NCI-H526 (cell line): ENCODE results near the gene CHST1.

Experiments
- DNase-seq, 2 experiments: peaks; one replicate each; lab custom pipeline; 2025; lab: John Stamatoyannopoulos, UW

Gene CHST1

DNA sequence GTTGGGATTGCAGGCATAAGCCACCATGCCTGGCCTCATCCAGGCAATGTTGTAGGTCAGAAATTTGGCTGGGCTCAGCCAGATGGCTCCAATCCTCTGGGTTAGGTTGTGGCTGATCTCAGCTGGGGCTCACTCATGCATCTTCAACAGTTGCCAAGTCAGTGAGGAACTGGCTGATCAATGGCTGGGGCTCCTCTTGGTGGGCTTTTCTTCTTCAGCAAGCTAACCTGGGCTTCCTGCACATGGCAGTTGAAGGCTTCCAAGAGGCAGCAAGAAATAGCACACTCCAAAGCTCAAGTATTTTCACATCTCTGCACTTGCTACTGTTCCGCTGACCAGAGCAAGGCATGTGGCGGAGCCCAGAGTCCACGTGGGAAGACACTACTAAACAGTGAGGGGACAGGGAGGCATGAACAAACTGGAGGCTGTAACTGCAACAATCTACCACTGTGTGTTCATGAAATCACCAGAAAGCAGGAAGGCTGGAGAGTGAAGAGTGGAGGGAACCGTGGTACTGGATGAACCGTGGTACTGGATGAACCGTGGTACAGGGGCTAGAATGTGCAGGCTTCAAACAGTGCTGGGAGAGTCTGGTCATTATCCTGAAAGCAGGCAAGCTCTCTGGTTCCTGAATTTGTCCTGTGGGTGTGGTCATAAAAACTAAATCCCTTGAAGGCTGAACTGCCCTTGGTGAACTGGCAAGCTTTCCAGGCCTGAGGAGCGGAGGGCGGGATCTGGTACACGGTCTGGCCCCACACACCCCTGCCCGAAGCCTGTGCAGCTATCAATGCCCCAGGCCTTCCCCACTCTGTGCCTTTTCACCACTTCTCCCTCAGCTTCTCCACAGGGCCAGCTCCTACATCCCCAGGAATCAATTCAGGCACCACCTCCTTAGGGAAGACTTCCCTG, 20.2 kb downstream of the CHST1 start:
- no peak for DNase-seq

- DNase-seq, result no peak
These were observed 21.7 kb downstream of the CHST1 start for GRCh38 chr11:45643598-45644260.

DNA sequence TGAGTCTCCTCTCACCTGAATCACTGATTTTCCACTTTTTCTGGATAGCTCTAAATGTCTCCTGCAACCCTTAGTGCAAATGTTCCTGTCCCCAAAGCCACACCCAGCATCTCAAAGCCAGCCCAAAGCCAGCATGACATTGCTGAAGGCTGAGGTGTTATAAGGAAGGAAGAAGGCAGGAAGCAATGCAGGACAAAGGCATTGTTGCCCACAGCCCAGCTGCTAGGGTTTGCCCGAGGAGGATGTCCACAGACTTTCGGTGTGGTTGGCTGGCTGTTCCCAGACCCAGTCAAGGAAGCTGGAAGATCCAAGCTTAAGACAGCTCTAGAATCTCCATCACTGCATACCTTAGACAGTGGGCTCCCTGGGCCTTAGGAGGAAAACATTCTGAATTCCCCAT, 23.5 kb downstream of the CHST1 start:
- no peak for DNase-seq

DNA sequence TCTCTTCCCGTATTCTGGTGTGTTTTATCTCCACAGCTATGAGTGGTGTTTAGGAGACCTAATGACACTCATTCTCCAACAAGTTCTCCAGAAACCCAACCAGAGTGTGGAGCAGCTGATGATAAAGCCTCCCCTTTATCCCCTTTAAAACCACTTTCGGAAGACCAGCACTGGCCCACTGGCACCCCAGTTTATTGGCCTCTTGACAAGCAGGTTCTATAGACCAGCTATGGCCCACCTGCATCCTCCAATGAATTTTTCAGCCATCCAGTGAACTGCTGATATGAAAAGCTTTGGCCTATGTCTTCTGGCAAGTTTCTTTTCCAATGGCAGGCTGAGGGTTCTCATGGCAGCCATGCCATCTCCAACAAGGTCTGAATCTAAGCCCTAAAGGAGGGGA, 27.4 kb downstream of the CHST1 start:
- DNase-seq, result no peak

DNA sequence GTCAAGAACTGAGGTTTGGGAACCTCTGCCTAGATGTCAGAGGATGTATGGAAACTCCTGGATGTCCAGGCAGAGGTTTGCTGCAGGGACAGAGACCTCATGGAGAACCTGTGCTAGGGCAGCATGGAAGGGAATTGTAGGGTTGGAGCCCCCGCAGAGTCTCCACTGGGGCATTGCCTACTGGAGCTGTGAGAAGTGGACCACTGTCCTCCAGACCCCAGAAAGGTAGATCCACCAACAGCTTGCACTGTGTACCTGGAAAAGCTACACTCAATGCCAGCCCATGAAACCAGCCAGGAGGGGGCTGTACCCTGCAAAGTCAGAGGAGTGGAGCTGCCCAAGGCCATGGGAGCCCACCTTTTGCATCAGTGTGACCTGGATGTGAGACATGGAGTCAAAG, 29.5 kb downstream of the CHST1 start:
- no peak for DNase-seq

- DNase-seq, result no peak
These were observed 39.8 kb downstream of the CHST1 start for GRCh38 chr11:45625611-45626010.

GRCh38 chr11:45624095-45624494, 41.3 kb downstream of the CHST1 start:
- DNase-seq, result no peak

DNA sequence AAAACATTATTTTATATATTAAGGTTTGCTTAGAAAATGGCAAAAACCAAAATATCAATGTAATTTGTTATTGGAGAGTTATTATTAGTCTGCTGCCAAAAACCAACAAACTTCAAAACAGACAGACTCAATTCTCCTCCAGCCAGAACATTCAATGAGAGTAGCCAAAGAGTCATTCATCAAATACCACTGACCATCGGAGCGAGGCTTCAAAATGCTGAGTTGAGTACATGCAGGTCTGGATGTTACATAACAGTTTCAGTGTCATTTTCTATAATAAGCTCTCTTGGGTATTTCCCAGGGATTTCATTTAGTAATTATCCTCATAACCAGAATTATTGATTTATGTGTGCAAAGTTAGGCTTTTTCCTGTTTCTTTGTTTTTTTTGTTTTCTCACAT, 42.6 kb downstream of the CHST1 start:
- no peak for DNase-seq

- no peak for DNase-seq
These were observed 43.1 kb downstream of the CHST1 start for GRCh38 chr11:45622283-45622682.

GRCh38 chr11:45621588-45621987, 43.8 kb downstream of the CHST1 start:
- no peak for DNase-seq

GRCh38 chr11:45620243-45620642, 45.2 kb downstream of the CHST1 start:
- DNase-seq, result no peak

- DNase-seq, result no peak
These were observed 46.5 kb downstream of the CHST1 start for GRCh38 chr11:45618897-45619296.

GRCh38 chr11:45617871-45618601, 47.4 kb downstream of the CHST1 start:
- DNase-seq, result no peak

GRCh38 chr11:45616802-45617549, 48.4 kb downstream of the CHST1 start:
- no peak for DNase-seq

GRCh38 chr11:45615182-45615792, 50.1 kb downstream of the CHST1 start:
- DNase-seq, result no peak

DNA sequence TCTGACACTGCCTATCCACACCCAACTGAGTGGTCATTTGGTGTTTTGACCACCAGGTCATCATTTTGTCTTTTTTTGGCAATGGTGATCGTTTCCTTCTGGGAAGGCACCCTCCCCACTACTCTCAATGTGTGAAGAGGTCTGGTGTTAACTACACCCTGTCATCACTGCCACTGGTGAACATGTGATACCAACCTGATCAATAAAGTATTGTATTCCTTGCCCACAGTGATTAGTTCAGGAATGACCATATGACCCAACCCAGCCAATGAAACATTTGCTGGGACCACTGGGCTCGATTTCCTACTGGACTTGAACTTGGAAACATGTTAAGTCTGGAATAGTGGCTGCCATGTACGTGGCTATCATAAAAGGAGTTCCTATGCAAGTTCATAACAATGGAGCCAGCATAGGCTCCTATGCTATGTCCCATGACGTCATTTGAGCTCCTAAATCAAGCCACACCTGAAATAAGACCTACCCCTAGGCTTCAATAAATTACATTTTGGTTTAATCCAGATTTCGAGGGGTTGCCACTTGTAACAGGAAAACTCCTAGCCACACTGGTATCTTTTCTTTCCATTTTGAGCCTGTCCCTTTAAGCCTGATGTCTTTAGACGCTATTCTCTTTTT, 51.1 kb downstream of the CHST1 start:
- no peak for DNase-seq

DNA sequence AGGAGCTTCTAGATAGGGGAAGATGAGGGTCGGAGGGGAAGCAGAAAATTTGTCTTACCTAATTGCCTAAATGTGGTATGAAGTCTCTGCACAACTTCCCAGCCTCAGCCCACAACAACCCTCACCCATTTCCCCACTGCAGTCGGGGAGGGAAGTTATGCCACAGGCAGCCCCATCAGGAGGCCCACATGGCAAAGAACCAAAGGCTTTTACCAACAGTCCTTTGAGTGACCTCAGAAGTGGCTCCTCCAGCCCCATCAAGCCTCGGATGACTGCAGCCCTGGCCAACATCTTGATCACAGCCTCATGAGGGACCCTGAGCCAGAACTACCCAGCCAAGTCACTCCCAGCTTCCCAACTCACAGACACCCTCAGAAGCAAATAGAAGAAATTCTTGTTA, 54.8 kb downstream of the CHST1 start:
- no peak for DNase-seq

GRCh38 chr11:45609902-45610301, 55.5 kb downstream of the CHST1 start:
- DNase-seq, result no peak

DNA sequence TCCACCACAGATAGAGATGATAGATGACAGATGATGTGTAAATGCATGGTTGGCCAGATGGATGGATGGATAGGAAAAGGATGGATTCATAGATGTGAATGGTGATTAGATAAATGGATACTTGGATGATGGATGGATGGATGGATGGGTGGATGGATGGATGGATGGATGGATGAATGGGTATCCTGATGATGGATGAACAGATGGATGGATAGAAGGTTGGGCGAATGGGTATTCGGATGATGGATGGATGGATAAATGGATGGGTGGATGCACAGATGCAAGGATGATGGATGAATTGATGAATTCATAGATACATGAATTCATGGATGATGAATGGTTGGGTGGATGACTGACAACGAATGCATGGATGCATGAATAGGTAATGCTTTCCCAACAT, 56.1 kb downstream of the CHST1 start:
- DNase-seq, result no peak

- no peak for DNase-seq
These were observed 57.4 kb downstream of the CHST1 start for GRCh38 chr11:45607995-45608394.
